Right lobe of liver (tissue), 6 donors: Measurements from ENCODE around the gene FAM20C. TPM values are rescaled to one million over a fixed set of nuclear protein-coding genes. Genes with fewer than 3 reads are reported as not detected.

Experiments used
- ATAC-seq, 4 donors: fragments of 200-7000 bp; cut with Tn5 transposase; one replicate each; pipeline ENCODE4 v1.9.1; 2020; ENCODE audit warnings: mild to moderate bottlenecking in 4 of 4, moderate library complexity in 4 of 4
- DNase-seq, 3 donors: peaks; one replicate each; pipeline ENCODE4 v3.0.0-alpha.2; 2020
- H3K27ac ChIP-seq, 3 donors: fragments of 200-600 bp; one replicate each; pipeline ENCODE4 v1.8.0; 2022
- H3K27me3 ChIP-seq, 2 donors: fragments of 200-600 bp; one replicate each; pipeline ENCODE4 v1.8.0; 2022
- H3K36me3 ChIP-seq, 4 donors: fragments of 200-600 bp; sonication (generic) in 1 of 4; one replicate each; pipeline versions ENCODE4 v1.5.1 to v1.8.0; 2017 to 2022; ENCODE audit warnings: control low read depth in 1 of 4
- H3K4me1 ChIP-seq, 4 donors: fragments of 200-600 bp; sonication (generic) in 1 of 4; one replicate each; pipeline versions ENCODE4 v1.5.1 to v1.8.0; 2017 to 2022; ENCODE audit warnings: control low read depth in 1 of 4
- H3K4me3 ChIP-seq, 3 donors: fragments of 200-600 bp; one replicate each; pipeline ENCODE4 v1.8.0; 2022
- H3K9me3 ChIP-seq, 4 donors: fragments of 200-600 bp; sonication (generic) in 1 of 4; one replicate each; pipeline versions ENCODE4 v1.5.1 to v1.8.0; 2017 to 2022; ENCODE audit warnings: control low read depth in 1 of 4
- CTCF ChIP-seq, 4 donors: fragments of 200-600 bp in 3 of 4; fragments of 450-650 bp in 1 of 4; IDR thresholded peaks; one replicate each; pipeline versions ENCODE4 v1.5.1 to v1.8.0; 2016 to 2022; ENCODE audit warnings: antibody characterized with exemption in 4 of 4, mild to moderate bottlenecking in 2 of 4
- POLR2A ChIP-seq: fragments of 450-650 bp; IDR thresholded peaks from one replicate; pipeline ENCODE4 v1.6.1; 2017; ENCODE audit warnings: antibody characterized with exemption, mild to moderate bottlenecking
- WGBS: methylation state at CpG from one replicate; pipeline ENCODE4 v1.1.6; 2018; ENCODE audit warnings: low coverage, low lambda C conversion rate; ENCODE audit not compliant: insufficient coverage; ENCODE audit errors: missing lambda C conversion rate; 5-methylcytosine and 5-hydroxymethylcytosine counted together
- intact Hi-C, 2 donors: fragments of 100-400 bp; cut with DNase I; formaldehyde crosslinking; loops; one replicate each; pipeline versions ENCODE4 v1.11.2 to v1.14.1; 2022
- total RNA-seq, 6 experiments: library from RNA; depleted of rRNA in 2 of 6; stranded (reverse); fragments of >200 nt in 2 of 6; fragmentation: NEBNext Ultra II Directional in 3 of 6; extraction: Animal tissue kit (Norgen Biotek cat#: 25700) in 3 of 6; gene quantifications; one replicate each; pipeline versions ENCODE4 v1.1.0 to v1.2.4, GENCODE V29; 2016 to 2023
- donor health status: DM: no; HTN: yes; CAD: no.
- donor health status: DM: no; HTN: no; CAD: no.
- donor health status: DM: no; HTN: no; CAD: no.
- donor health status: DM: no; HTN: yes; CAD: no.
- donor health status: DM: no; HTN: yes; CAD: no.

Gene FAM20C
- total RNA-seq, 6 experiments from 2014 or later = 32.1 to 73.8 (median 57.3) TPM

GRCh38 chr7:223861-224260 lies 31.5 kb downstream of the FAM20C start:
- 70% methylated on average over 2 of the region's 29 CpGs for WGBS
- Histone ChIP-seq H3K27ac (no peak overlapping the region), H3K4me3 (no peak overlapping the region), H3K36me3 (no peaks in the 10 kb centered on the region), H3K27me3 (no peaks in the 10 kb centered on the region), H3K9me3 (no peaks in the 10 kb centered on the region), H3K4me1 (peaks cover 0 to 34% (median 8%) of the 10 kb centered on the region in 4 donors)
- DNase-seq (no peak), ATAC-seq (no peak)
- TF ChIP-seq POLR2A (no peak), CTCF (IDR thresholded peaks at IDR 0.05) (no peak)
- intact Hi-C loops = no loop called here

GRCh38 chr7:226281-226895 lies 34.0 kb downstream of the FAM20C start:
- Histone ChIP-seq H3K9me3 (no peaks in the 10 kb centered on the region), H3K36me3 (no peaks in the 10 kb centered on the region), H3K4me3 (no peak overlapping the region), H3K4me1 (peaks cover 0 to 20% (median 0%) of the 10 kb centered on the region in 4 donors), H3K27me3 (no peaks in the 10 kb centered on the region), H3K27ac (peak overlapping the region in 1 of 3 donors; percentile 51)
- TF ChIP-seq CTCF (IDR thresholded peaks at IDR 0.05) = peak in 1 of 4 donors; percentile 18
- no peak for TF ChIP-seq POLR2A
- peak; percentile 46 to 84 (median 51) for ATAC-seq
- DNase-seq = no peak
- intact Hi-C loops = no loop called here
- WGBS = no CpG with 5 or more reads among the region's 23 CpGs

- Histone ChIP-seq H3K9me3 (no peaks in the 10 kb centered on the region), H3K4me1 (peaks cover 0 to 32% (median 0%) of the 10 kb centered on the region in 4 donors), H3K27ac (peak overlapping the region in 1 of 3 donors; percentile 8), H3K36me3 (no peaks in the 10 kb centered on the region), H3K4me3 (no peak overlapping the region), H3K27me3 (no peaks in the 10 kb centered on the region)
- TF ChIP-seq CTCF (IDR thresholded peaks at IDR 0.05) (no peak), POLR2A (no peak)
- 83% methylated on average over 8 of the region's 16 CpGs for WGBS
- ATAC-seq = no peak
- DNase-seq = no peak
- intact Hi-C loops = no loop called here
These were observed 35.6 kb downstream of the FAM20C start for GRCh38 chr7:227926-228325.

GRCh38 chr7:228610-229009 lies 36.2 kb downstream of the FAM20C start:
- H3K36me3 ChIP-seq = no peaks in the 10 kb centered on the region
- DNase-seq (no peak), ATAC-seq (no peak)
- no peak overlapping the region for H3K4me3 ChIP-seq
- TF ChIP-seq POLR2A = no peak
- no peak overlapping the region for H3K27ac ChIP-seq
- H3K27me3 ChIP-seq = no peaks in the 10 kb centered on the region
- 33% methylated on average over 1 of the region's 12 CpGs for WGBS
- no peaks in the 10 kb centered on the region for H3K9me3 ChIP-seq
- intact Hi-C loops = no loop called here
- H3K4me1 ChIP-seq = peaks cover 0 to 39% (median 2%) of the 10 kb centered on the region in 4 donors

GRCh38 chr7:229184-229964 lies 37.0 kb downstream of the FAM20C start:
- Histone ChIP-seq H3K4me1 (peaks cover 0 to 47% (median 6%) of the 10 kb centered on the region in 4 donors), H3K9me3 (no peaks in the 10 kb centered on the region), H3K27ac (no peak overlapping the region), H3K27me3 (no peaks in the 10 kb centered on the region), H3K4me3 (no peak overlapping the region), H3K36me3 (no peaks in the 10 kb centered on the region)
- no peak for TF ChIP-seq CTCF (IDR thresholded peaks at IDR 0.05)
- no peak for TF ChIP-seq POLR2A
- 74% methylated on average over 19 of the region's 29 CpGs for WGBS
- DNase-seq (no peak), ATAC-seq (peak in 2 of 4 donors; percentile 2 to 7)
- intact Hi-C loops = no loop called here
